ENCODE measurements around the gene PCNT. TPM values are rescaled to one million over a fixed set of nuclear protein-coding genes. Genes with fewer than 3 reads are reported as not detected.

PCNT gene
- total RNA-seq = 69.2 and 71.3 TPM in 2 replicates

GRCh38 chr21:46323710-46324389, at the start of gene PCNT, which contains the start of gene C21orf58:
PCNT (plus strand) TSS chr21:46324156; CDS start chr21:46324229, 73 bp downstream.
C21orf58 (minus strand) TSS chr21:46323870; CDS start chr21:46322738, 1,132 bp downstream.
- intact Hi-C loops (cut with micrococcal nuclease) = loop anchor here (1.0 to 5.0 kb wide), 10 partner anchors 27 to 682 kb away; partner anchors contain the start of genes DIP2A, PCBP3, PRMT2 and YBEY

GRCh38 chr21:46274797-46275390, 49.1 kb upstream of the PCNT start:
- intact Hi-C loops (cut with micrococcal nuclease) = no loop called here

GRCh38 chr21:46284077-46284644, 39.8 kb upstream of the PCNT start:
- intact Hi-C loops (cut with micrococcal nuclease) = no loop called here

GRCh38 chr21:46284733-46285132, 39.2 kb upstream of the PCNT start:
- intact Hi-C loops (cut with micrococcal nuclease) = loop anchor here (1.0 to 5.0 kb wide), 2 partner anchors 31 to 83 kb away; no protein-coding TSS in a partner anchor

GRCh38 chr21:46285206-46285661, 38.7 kb upstream of the PCNT start, which contains the start of gene MCM3AP:
MCM3AP (minus strand) TSS chr21:46285611; CDS start chr21:46285286, 325 bp downstream.
- intact Hi-C loops (cut with micrococcal nuclease) = loop anchor here (1.0 to 5.0 kb wide), 2 partner anchors 32 to 82 kb away; no protein-coding TSS in a partner anchor

- intact Hi-C loops (cut with micrococcal nuclease) = loop anchor here (1.0 to 5.0 kb wide), 9 partner anchors 10 to 315 kb away; partner anchors contain the start of genes DIP2A, LSS and PCNT
Measured at GRCh38 chr21:46285761-46286647, 38.0 kb upstream of the PCNT start, which contains the start of gene YBEY. YBEY (plus strand) TSS chr21:46286342; CDS start chr21:46286914, 572 bp downstream.

GRCh38 chr21:46286648-46287002, 37.3 kb upstream of the PCNT start:
- intact Hi-C loops (cut with micrococcal nuclease) = loop anchor here (1.0 to 5.0 kb wide), 8 partner anchors 10 to 316 kb away; partner anchors contain the start of genes DIP2A, LSS and PCNT

GRCh38 chr21:46287541-46287940, 36.4 kb upstream of the PCNT start:
- intact Hi-C loops (cut with micrococcal nuclease) = loop anchor here (2.0 to 5.0 kb wide), 2 partner anchors 80 to 317 kb away; no protein-coding TSS in a partner anchor

GRCh38 chr21:46289655-46290179, 34.2 kb upstream of the PCNT start:
- intact Hi-C loops (cut with micrococcal nuclease) = loop anchor here (5.0 kb wide), 1 partner anchor 78 kb away; no protein-coding TSS in a partner anchor

- intact Hi-C loops (cut with micrococcal nuclease) = no loop called here
Measured at GRCh38 chr21:46291561-46291960, 32.4 kb upstream of the PCNT start.

GRCh38 chr21:46294647-46295176, 29.2 kb upstream of the PCNT start:
- intact Hi-C loops (cut with micrococcal nuclease) = no loop called here

- intact Hi-C loops (cut with micrococcal nuclease) = no loop called here
Measured at GRCh38 chr21:46295177-46295770, 28.7 kb upstream of the PCNT start.

- intact Hi-C loops (cut with micrococcal nuclease) = loop anchor here (1.0 to 2.0 kb wide), 2 partner anchors 10 to 27 kb away; partner anchors contain the start of genes C21orf58 and YBEY
Measured at GRCh38 chr21:46295996-46296752, 27.8 kb upstream of the PCNT start.

- intact Hi-C loops (cut with micrococcal nuclease) = loop anchor here (2.0 kb wide), 1 partner anchor 25 kb away; the partner anchor contains the start of gene C21orf58
Measured at GRCh38 chr21:46297338-46298271, 26.4 kb upstream of the PCNT start.

- intact Hi-C loops (cut with micrococcal nuclease) = no loop called here
Measured at GRCh38 chr21:46299167-46299566, 24.8 kb upstream of the PCNT start.

- intact Hi-C loops (cut with micrococcal nuclease) = no loop called here
Measured at GRCh38 chr21:46301759-46302158, 22.2 kb upstream of the PCNT start.

- intact Hi-C loops (cut with micrococcal nuclease) = no loop called here
Measured at GRCh38 chr21:46304437-46304836, 19.5 kb upstream of the PCNT start.

GRCh38 chr21:46304955-46305354, 19.0 kb upstream of the PCNT start:
- intact Hi-C loops (cut with micrococcal nuclease) = no loop called here
